ENCODE data around the gene KANK3. TPM values are rescaled to one million over a fixed set of nuclear protein-coding genes. Genes with fewer than 3 reads are reported as not detected.

Gene KANK3
- total RNA-seq, 1 experiment from 2014 or later, result 7.7 TPM

- no peaks in the 10 kb centered on the region for H3K79me2 ChIP-seq (ENCODE audit: insufficient read depth, low read length)
- no CpG with 5 or more reads among the region's 4 CpGs for WGBS (ENCODE audit: extremely low coverage, insufficient read length, low lambda C conversion rate)
- H3K56ac ChIP-seq (ENCODE audit: insufficient read length, low read depth, low read length), result no peak overlapping the region
- H4K5ac ChIP-seq (ENCODE audit: insufficient read length, low read depth, low read length), result no peak overlapping the region
- H3K36me3 Mint-ChIP-seq (ENCODE audit: insufficient read depth in 1 of 3, low read depth in 3 of 3), result no peaks in the 10 kb centered on the region
- H3T11ph ChIP-seq (ENCODE audit: low read length), result no peak overlapping the region
- no peaks in the 10 kb centered on the region for H3K79me1 ChIP-seq (ENCODE audit: insufficient read depth, low read depth, low read length, poor library complexity, severe bottlenecking)
- no peak overlapping the region for H2BK120ac ChIP-seq (ENCODE audit: low read depth, low read length, poor library complexity, severe bottlenecking)
- no peaks in the 10 kb centered on the region for H3K27me3 ChIP-seq (ENCODE audit: insufficient read depth, low read length)
- no peak overlapping the region for H2BK20ac ChIP-seq (ENCODE audit: low read depth, low read length, poor library complexity, severe bottlenecking)
- no peak overlapping the region for H3K23ac ChIP-seq (ENCODE audit: insufficient read length, low read depth, low read length)
- no peaks in the 10 kb centered on the region for H4K20me1 ChIP-seq (ENCODE audit: control insufficient read depth, insufficient read depth, insufficient read length)
- no peak overlapping the region for H2BK5ac ChIP-seq (ENCODE audit: insufficient read length, low read length)
- peaks cover 6 to 7% of the 10 kb centered on the region in 2 experiments for H3K4me1 Mint-ChIP-seq
- no peak overlapping the region for H2BK15ac ChIP-seq (ENCODE audit: low read depth, low read length)
- no peak overlapping the region for H4K8ac ChIP-seq (replicated peaks; ENCODE audit: insufficient read length, low read depth, low read length)
- no peak overlapping the region for H3K14ac ChIP-seq (ENCODE audit: insufficient read depth, low read length)
- no peak overlapping the region for H2BK12ac ChIP-seq (ENCODE audit: insufficient read length, low read depth, low read length)
- H3K27ac Mint-ChIP-seq, result no peak overlapping the region
- H3K4me1 ChIP-seq (ENCODE audit: insufficient read depth, low read length), result no peaks in the 10 kb centered on the region
- peaks cover 0 to 3% of the 10 kb centered on the region in 2 experiments; a peak in 2 of 5 replicates for H3K9me3 Mint-ChIP-seq
- no peak for TF ChIP-seq CTCF (conservative IDR thresholded peaks at IDR 0.05)
- H3K27me3 Mint-ChIP-seq (ENCODE audit: low read depth), result peaks cover 5% of the 10 kb centered on the region
- H2AK5ac ChIP-seq (ENCODE audit: insufficient read length, low read length), result no peak overlapping the region
- H3K4me2 ChIP-seq (ENCODE audit: insufficient read depth, insufficient read length, low read length), result no peak overlapping the region
- no peak overlapping the region for H4K91ac ChIP-seq (ENCODE audit: insufficient read length, low read depth, low read length)
- H3K18ac ChIP-seq (ENCODE audit: insufficient read length, low read depth, low read length), result no peak overlapping the region
- no peak overlapping the region for H3K27ac ChIP-seq (ENCODE audit: insufficient read length, low read depth, low read length)
- no peak overlapping the region for H3K4me3 Mint-ChIP-seq
- H3K9ac ChIP-seq (ENCODE audit: extremely low read depth, insufficient read length, low read length), result no peak overlapping the region
- no peaks in the 10 kb centered on the region for H3K9me3 ChIP-seq (ENCODE audit: control insufficient read depth, low read depth, low read length)
- no peak for DNase-seq
- no peak overlapping the region for H3K4ac ChIP-seq (ENCODE audit: low read depth, low read length)
- H2AFZ ChIP-seq (ENCODE audit: low read length), result no peak overlapping the region
- H3K23me2 ChIP-seq (ENCODE audit: insufficient read length, low read depth, low read length, poor library complexity, severe bottlenecking), result no peaks in the 10 kb centered on the region
Measured at GRCh38 chr19:8357007-8357521, 14.0 kb upstream of the KANK3 start.
